Activated CD4-positive, CD25-positive, alpha-beta regulatory T cell (primary cell): ENCODE data around the gene TOGARAM1.
A peak's percentile ranks its signal among the peaks of the same experiment; 100 is the strongest.

Experiments used
- DNase-seq, 4 experiments: peaks; one replicate each; lab custom pipeline; 2025; lab: John Stamatoyannopoulos, UW

The TOGARAM1 gene

DNA sequence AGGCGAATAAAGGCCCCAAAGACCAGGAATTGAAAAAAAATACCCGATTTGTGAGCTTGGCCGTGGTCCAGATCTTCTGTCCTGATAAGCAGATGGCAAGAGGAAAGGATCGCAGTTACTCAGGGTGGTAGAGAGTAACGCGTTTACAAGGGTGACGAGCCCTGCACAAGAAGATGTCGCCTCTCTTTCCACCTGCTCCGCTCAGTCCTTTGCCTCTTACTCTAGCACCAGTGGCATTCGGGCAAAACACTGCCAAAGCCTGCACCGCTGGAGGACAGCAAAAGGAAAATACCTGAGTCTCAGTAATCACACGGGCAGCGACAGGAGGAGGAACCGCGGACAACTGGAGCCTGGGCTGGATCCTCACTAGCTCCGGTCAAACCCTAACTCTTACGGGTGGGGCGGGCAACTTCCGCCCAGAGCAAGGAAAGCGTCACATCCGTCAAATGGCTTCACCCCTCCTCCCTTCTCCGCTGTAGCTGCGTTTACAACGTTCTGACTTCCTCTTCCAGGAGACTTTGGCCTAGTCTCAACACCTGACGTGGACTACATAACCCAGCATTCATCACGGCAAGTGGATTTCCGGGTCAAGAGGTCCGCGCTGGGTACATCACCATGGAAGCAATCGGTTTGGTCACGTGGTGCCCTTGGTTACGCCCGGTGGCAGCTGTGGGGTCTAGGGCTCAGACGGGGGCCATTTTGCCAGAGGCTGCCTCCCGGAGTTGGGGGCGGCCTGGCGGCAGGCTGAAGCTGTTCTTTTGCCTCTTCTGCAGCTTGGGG lies at the start of gene TOGARAM1, which contains the start of gene KLHL28:
TSS of gene TOGARAM1 (plus strand) at position 637 of the 780 bp plus-strand sequence. CDS start 232 bp downstream, outside the sequence.
TSS of gene KLHL28 (minus strand) at position 394 of the 780 bp plus-strand sequence. CDS start 16,019 bp downstream, outside the sequence.
- peak; percentile 82 to 93 (median 88) for DNase-seq

DNA sequence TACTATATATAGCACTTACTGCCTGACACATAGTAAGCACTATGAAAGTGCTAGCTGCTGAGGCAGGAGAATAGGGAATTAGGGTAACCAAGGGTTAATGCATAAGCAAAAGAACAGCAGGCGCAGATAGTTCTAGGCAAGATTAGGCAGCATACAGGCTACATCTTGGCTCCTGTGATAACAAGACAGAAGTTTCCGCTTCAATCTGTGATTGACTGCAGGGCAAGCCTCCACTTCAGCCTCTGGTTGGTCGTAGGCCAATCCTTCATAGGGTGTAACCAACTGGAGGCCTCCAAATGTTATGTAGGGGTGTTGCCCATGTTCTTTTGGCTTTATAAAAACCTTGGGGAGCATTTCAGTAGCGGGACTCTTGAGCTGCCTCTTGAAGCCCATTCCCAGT lies 47.1 kb upstream of the TOGARAM1 start:
- DNase-seq = no peak

DNA sequence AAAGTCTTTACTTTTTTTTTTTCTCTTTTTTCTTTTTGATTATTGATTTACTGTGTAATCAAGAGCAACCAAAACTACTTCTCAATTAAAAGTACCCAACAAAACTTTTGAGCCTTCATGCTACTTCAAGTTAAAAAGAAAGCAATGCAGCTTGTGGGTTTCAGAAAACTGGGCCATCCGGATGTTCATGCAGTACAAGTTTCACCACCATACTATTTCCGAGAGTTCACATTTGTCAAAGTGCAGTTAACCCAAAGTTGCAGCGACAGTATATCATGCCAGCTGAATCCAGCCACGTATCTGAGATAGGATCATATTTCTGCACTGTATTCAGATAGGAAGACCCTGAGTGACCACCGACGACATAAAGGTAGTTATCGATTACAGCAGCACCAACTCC lies 33.2 kb upstream of the TOGARAM1 start:
- no peak for DNase-seq

DNA sequence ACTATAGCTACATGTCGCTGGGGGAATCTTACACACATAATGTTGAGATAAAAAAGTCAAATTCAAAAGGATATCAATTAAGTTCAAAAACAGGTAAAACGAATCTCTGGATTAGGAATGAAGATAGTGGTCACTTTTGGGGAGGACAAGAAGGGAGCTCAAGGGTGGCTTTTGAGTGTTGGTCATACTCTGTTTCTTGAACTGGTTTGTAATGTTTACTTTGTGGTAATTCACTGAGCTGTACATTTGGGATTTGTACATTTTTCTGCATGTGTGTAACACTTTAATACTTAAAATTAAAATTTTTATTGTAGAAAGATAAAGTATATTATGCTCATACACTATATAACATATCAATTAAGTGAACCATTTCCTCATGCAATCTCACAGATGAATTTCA lies 26.8 kb upstream of the TOGARAM1 start:
- DNase-seq = no peak

- DNase-seq = no peak
Observed at GRCh38 chr14:44937547-44937946, 24.4 kb upstream of the TOGARAM1 start.

GRCh38 chr14:44940211-44940610 lies 21.8 kb upstream of the TOGARAM1 start:
- DNase-seq = no peak

DNA sequence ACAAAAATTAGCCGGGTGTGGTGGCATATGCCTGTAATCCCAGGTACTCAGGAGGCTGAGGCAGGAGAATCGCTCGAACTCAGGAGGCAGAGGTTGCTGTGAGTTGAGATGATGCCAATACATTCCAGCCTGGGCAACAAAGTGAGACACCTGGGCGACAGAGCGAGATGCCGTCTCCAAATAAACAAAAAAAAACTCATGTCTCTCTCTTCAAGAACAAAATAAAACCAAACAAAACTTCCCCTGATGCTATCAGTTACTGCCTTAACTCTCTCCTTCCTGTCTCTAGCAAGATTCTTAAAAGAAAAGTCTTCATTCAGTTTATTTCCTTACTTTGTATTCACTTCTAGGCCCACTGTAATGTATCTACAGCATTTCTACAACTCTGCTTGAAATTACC lies 21.0 kb upstream of the TOGARAM1 start:
- DNase-seq = no peak

DNA sequence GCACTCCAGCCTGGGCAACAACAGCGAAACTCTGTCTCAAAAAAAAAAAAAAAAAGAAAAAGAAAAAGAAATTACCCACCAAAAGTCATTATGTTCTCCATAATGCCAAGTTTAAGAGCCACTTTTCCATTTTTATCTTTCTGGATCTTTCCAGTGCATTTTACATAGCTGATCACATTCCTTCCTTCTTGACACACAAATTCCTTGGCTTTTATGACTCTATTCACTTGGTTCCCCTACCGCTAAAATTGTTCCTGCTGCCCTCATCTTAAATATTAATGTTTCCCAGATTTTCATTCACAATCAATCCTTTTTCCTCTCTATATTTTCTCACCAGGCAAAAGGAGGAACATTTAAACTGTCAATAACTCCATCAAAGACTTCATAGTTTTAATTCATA lies 20.4 kb upstream of the TOGARAM1 start:
- DNase-seq = no peak

DNA sequence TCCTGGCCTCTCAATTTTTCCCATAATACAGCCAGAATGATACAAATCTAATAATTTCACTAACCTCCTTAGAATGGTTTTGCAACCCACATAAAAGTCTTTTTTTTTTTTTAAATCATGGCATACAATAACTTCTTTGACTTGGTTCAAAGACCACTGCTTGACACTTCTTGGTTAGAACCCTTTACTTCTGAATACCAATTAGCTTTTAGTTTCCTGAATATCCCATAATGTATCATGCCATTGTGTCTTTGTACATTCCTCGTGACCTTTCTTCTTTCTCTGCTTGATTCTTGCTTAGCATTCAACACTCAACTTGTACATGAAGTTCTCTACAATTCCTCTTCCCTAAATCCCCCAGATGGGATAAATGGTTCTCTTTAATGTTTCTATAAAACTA lies 19.6 kb upstream of the TOGARAM1 start:
- no peak for DNase-seq

DNA sequence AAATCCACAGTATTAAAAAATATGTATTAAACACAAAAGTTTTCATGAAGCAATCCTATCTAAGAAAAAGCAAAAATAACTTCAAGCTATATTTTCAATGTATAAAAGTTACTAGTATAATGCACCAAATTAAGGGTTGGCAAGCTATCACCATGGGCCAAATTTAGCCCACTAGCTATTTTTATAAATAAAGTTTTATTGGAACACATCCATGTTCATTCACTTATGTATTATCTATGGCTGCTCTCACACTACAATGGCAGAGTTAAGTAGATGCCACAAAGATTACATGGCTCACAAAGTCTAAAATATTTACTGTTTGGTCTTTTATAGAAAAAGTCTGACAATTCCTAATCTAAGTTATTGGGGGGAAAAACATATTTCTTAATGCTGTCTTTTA lies 17.9 kb upstream of the TOGARAM1 start:
- no peak for DNase-seq

GRCh38 chr14:44945264-44945663 lies 16.7 kb upstream of the TOGARAM1 start:
- DNase-seq = no peak

DNA sequence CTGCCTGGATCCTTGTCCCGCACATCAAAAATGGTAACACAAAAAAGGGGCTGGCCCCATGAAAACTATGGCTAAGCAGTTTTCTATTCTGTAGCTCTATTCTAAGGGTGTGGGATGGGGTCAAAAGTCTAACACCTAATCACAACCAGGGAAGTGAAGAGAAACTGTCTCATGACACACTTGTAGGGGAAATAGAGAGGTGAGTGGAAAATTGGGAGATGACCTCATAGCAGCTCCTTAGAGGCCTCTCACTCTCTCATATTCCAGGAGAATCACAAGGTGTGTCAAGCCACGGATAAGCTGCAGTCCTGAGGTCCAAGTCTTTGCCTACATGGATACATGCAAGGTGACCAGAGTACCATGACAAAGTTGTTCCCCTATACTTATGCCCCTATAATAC lies 10.9 kb upstream of the TOGARAM1 start:
- no peak for DNase-seq

DNA sequence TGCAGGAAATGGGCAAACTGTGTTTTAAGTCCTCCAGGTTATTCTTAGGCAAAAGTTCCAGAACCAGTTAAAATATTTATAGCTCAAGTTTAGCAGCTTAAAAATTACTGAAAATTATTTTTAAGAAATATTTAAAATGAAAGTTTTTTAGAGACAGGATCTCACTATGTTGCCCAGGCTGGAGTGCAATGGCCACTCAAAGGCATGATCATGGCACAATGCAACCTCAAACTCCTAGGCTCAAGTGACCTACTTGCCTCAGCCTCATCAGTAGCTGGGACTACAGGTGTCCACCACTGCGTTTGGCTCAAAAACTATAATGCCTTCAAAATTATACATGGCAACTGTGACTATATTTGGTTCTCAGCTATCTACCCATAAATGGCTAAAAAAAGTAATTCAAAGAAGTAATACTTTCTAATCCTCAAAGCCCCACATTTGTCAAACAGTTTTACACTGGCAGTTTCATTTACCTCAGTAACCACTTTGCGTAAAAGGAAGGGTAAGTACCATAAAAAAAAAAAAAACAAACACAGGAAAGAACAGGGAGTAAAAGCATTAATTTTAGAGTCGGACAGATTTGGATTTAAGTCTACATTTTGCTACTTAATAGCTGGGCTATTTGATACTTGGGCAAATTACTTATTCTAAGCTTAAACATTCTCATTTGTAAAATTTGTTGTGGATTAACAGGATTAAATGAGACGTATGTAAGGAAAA lies 9.4 kb upstream of the TOGARAM1 start:
- no peak for DNase-seq

DNA sequence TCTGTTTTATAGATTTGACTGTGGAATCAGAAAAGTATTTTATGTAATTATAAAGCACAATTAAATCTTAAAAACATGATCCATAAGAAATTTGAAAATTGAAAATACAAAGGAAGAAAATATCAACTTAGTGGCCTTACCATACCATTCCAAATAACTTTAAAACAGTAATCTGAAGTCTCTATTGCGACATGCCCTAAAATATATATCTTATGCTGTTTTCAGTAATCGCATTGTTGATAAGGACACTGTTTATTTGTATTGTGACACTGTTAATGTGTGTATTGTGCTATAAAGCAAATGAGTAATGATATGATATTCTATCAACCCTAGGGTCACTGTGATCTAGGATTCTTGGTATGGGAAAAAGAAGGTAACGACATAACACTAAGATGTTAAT lies 7.2 kb upstream of the TOGARAM1 start:
- DNase-seq = no peak

GRCh38 chr14:44955528-44955927 lies 6.5 kb upstream of the TOGARAM1 start:
- no peak for DNase-seq

GRCh38 chr14:44956866-44957265 lies 5.1 kb upstream of the TOGARAM1 start:
- DNase-seq = no peak

GRCh38 chr14:44959538-44959937 lies 2.5 kb upstream of the TOGARAM1 start:
- DNase-seq = no peak

- no peak for DNase-seq
Observed at GRCh38 chr14:44960146-44960545, 1.8 kb upstream of the TOGARAM1 start.

GRCh38 chr14:44960646-44961045 lies 1.3 kb upstream of the TOGARAM1 start:
- DNase-seq = no peak

DNA sequence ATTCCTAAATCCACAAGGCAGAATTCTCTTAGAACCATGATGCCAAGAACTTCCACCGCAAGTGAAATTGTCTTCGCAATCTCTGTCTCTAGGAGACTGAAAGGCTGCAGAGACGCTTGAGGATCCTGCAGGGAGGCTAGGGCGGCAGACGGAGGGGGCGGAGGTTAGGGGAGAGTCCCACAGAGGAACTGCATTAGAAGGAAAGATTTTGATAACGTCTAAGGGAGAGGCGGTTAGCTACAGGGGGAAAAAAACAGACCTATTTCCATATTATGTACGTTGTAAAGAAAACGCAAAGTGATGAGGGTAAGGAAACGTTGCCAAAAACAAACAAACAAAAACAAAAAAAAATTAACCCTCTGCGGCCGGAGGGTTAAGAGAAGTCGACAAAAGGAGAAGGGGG lies 838 bp upstream of the TOGARAM1 start:
- DNase-seq = peak in 3 of 4 experiments; percentile 8 to 21 (median 12)

DNA sequence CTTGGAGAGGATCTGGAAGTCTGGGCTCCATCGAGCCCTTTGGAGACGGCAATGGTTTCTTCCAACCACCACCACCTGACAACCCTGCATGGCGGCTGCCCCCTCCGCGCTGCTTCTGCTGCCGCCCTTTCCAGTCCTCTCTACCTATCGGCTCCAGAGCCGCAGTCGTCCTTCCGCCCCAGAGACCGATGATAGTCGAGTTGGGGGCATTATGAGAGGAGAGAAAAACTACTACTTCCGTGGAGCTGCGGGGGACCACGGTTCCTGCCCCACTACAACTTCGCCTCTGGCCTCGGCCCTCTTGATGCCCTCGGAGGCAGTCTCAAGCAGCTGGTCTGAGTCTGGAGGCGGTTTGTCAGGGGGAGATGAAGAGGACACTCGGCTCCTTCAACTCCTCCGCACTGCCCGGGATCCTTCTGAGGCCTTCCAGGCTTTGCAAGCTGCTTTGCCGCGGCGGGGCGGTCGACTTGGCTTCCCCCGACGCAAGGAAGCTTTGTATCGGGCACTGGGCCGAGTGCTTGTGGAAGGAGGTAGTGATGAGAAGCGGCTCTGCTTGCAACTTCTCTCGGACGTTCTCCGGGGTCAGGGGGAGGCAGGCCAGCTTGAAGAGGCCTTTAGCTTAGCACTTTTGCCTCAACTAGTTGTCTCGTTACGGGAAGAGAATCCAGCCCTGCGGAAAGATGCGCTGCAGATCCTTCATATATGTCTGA lies 499 bp downstream of the TOGARAM1 start:
- peak in 3 of 4 experiments; percentile 37 to 65 (median 50) for DNase-seq

- DNase-seq = no peak
Observed at GRCh38 chr14:44963044-44963528, 1.1 kb downstream of the TOGARAM1 start.
